Central memory CD4-positive, alpha-beta T cell (primary cell): ENCODE measurements around the gene POLR2H.
"Not testable (repeated sequence)": the region's sequence is repeated elsewhere in the genome, so short reads cannot be mapped to it uniquely, and the experiment has no call there.

Source experiments
- DNase-seq: peaks from one replicate; pipeline ENCODE4 v3.0.0; 2022

The POLR2H gene

GRCh38 chr3:184335661-184336546 lies 25.6 kb upstream of the POLR2H start:
- DNase-seq: peak; percentile 86

DNA sequence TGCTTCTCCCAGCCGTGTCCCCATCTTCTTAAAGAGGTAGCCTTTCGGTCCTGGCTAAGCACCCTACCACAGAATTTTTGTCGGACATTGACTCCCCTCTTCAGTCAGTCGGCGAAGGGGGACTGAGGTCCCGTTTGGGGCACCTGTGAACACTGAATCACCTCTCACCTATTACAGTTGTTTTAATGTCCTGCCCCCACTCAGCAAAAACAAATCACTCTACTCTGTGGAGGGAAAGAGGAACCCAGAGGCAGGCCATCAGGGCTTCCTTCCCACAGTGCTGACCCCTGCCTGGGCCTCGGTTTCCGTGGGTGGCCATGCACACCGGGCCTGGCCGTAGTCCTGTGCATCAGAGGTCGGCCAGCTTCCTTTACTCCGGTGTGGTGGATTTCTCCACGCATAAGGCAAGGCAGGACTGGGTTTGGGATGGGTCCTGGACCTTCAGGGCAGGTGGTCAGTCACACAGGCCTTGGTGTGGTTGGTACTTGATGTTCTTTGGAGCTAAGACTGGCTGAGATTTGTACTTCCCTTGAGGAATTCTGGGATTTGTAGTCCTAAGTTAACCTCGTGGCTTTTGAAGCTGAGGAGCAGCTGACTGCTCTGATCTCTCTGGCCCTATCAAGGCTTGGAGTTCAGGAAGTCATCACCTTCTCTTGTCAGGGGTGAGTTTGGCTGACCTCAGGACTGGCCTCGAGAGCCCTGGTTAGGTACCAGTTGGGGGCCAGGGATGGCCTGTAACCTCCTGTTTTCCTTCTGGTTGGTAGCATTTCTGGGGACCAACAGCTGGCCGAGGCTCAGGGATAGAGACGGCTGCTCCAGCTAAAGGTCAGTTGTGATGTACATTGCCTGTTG lies 24.7 kb upstream of the POLR2H start:
- no peak for DNase-seq

DNA sequence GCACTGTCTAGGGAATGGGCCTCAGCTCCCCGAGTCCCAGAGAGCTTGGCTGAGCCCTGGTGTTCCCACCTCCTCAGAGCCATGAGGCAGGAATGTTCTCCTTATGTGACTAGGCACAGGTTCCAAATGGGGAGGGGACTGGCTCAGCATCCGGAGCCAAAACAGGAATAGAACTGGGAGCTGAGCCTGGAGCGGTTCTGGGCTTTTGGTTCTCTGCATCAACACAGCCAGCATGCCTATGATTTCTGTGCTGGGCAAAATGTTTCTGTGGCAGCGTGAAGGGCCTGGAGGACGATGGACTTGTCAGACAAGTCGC lies 24.2 kb upstream of the POLR2H start, which contains the start of gene FAM131A:
Gene FAM131A (plus strand): TSS at position 202 of the 316 bp plus-strand sequence. CDS start 31 bp downstream, at position 233.
- DNase-seq: no peak

DNA sequence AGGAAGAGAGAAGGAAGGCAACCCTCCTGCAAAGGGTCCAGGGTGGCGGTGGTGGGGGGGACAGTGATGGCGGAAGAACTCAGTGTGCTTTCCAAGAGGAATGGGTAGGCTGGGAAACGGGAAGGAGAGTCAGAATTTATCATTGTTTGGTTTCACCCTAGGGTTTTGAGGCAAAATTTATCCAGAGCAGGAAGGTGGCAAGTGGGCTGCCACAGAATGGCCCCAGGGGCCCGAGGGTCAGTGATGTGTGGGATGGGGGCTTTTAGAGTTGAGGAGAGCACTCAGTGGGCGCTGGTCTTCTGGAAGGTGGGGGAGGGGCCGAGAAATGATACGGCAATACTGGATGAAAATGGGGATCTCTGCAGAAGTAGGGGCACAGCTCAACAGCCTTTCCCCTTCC lies 23.5 kb upstream of the POLR2H start:
- no peak for DNase-seq

DNA sequence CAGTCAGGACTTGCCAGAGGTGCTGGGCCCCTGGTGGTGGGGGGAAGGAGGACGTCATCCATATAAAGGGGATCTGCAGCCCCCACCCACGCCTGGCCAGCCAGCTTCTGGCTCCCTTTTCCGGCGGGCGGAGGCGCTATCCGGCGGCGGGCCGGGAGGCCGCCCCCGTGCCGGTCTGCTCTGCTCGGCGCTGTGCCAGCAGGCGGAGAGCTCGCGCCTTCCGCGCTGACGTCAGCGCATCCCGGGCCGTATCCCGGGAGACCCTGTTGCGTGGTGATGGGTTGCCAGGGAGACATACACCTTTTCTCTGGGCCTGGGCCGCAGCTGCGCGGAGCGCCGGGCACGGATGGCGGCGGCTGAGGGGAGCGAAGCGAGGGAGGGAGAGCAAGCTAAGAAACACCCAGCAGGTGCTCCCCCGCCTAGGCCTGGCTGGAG lies 23.0 kb upstream of the POLR2H start:
- no peak for DNase-seq

GRCh38 chr3:184339001-184339400 lies 22.5 kb upstream of the POLR2H start:
- no peak for DNase-seq

GRCh38 chr3:184339451-184340135 lies 21.9 kb upstream of the POLR2H start:
- DNase-seq: not testable (repeated sequence)

- no peak for DNase-seq
These were observed 19.6 kb upstream of the POLR2H start for GRCh38 chr3:184341925-184342324.

GRCh38 chr3:184343200-184343876 lies 18.2 kb upstream of the POLR2H start:
- DNase-seq: no peak

DNA sequence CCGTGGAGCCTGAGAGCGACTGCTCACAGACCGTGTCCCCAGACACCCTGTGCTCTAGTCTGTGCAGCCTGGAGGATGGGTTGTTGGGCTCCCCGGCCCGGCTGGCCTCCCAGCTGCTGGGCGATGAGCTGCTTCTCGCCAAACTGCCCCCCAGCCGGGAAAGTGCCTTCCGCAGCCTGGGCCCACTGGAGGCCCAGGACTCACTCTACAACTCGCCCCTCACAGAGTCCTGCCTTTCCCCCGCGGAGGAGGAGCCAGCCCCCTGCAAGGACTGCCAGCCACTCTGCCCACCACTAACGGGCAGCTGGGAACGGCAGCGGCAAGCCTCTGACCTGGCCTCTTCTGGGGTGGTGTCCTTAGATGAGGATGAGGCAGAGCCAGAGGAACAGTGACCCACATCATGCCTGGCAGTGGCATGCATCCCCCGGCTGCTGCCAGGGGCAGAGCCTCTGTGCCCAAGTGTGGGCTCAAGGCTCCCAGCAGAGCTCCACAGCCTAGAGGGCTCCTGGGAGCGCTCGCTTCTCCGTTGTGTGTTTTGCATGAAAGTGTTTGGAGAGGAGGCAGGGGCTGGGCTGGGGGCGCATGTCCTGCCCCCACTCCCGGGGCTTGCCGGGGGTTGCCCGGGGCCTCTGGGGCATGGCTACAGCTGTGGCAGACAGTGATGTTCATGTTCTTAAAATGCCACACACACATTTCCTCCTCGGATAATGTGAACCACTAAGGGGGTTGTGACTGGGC lies 16.8 kb upstream of the POLR2H start:
- no peak for DNase-seq

DNA sequence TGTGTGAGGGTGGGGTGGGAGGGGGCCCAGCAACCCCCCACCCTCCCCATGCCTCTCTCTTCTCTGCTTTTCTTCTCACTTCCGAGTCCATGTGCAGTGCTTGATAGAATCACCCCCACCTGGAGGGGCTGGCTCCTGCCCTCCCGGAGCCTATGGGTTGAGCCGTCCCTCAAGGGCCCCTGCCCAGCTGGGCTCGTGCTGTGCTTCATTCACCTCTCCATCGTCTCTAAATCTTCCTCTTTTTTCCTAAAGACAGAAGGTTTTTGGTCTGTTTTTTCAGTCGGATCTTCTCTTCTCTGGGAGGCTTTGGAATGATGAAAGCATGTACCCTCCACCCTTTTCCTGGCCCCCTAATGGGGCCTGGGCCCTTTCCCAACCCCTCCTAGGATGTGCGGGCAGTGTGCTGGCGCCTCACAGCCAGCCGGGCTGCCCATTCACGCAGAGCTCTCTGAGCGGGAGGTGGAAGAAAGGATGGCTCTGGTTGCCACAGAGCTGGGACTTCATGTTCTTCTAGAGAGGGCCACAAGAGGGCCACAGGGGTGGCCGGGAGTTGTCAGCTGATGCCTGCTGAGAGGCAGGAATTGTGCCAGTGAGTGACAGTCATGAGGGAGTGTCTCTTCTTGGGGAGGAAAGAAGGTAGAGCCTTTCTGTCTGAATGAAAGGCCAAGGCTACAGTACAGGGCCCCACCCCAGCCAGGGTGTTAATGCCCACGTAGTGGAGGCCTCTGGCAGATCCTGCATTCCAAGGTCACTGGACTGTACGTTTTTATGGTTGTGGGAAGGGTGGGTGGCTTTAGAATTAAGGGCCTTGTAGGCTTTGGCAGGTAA lies 16.0 kb upstream of the POLR2H start:
- no peak for DNase-seq

DNA sequence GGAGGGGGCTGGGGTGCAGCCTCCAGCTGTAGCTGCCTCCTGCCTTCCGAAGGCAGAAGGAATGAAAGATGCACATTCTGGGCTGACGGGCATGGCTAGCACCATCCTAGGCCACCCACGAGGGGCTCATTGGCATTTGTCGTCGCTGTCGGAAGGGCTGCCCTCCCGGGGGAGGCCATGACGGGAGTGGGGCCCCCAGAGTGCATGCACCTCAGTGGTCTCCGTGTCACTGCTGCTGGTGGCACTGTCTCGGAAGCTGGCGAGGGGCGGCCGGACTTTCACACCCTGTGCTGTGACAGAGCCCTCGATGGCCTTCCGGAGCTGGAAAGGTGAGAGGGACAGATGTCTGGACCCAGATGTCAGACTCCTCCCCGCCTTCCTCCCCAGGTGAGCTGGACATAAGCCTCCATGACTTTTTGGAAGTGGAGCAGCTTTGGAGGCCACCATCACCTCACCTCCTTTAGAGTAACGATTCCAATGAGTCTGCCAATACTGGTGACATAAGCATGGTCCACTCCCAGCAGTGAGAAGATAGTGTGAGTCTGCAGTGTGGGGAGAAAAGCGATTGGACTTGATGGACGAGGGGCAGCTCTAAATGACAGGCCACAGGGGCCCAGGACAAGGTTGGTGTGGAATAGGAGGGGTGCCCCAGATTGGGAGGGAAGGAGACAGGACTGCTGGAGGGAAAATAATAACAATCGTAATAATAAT lies 14.9 kb upstream of the POLR2H start:
- DNase-seq: no peak

- DNase-seq: no peak
These were observed 14.0 kb upstream of the POLR2H start for GRCh38 chr3:184347321-184348056.

DNA sequence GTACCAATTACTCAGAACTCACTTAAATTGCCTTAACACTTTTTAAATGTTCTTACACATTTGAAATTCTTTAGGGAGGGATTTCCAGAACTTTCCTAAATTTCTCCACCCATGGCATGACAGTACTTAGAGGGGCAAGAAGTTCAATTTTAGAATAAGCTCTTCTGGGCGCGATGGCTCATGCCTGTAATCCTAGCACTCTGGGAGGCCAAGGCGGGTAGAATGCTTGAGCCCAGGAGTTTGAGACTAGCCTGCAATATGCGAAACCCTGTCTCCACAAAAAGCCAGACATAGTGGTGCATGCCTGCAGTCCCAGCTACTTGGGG lies 13.5 kb upstream of the POLR2H start:
- no peak for DNase-seq

GRCh38 chr3:184349563-184350470 lies 11.7 kb upstream of the POLR2H start:
- no peak for DNase-seq

GRCh38 chr3:184350618-184351017 lies 10.9 kb upstream of the POLR2H start:
- no peak for DNase-seq

DNA sequence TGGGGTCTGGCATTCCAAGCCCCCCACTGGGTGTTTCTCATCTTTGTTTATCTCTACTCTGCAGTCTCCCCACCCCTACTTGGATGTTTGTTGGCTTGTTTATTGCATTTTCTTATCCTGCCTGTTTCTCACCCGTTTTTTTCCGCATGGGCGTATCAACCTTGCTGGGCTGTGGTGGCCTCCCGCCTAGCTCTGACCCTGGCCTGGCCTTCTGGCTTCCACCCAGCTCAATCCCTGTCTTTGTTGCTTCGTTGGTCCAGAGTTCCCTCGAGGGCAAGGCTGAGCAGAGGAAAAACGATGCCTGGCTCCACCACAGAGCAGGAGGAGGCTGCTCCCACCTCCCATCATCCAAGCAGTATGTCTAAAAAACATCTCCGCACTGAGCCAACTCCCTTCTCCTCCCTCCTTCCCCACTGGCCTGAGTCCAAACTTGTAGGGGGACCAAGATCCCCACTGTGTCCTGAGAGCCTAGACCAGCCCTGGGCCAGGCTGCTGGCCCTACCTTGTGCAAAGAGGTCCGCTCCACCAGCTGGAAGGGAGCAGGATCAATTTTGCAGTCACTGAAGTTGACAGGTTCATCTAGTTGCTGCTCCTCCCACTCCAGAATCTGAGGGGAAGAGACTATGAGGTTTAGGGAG lies 9.9 kb upstream of the POLR2H start:
- no peak for DNase-seq

DNA sequence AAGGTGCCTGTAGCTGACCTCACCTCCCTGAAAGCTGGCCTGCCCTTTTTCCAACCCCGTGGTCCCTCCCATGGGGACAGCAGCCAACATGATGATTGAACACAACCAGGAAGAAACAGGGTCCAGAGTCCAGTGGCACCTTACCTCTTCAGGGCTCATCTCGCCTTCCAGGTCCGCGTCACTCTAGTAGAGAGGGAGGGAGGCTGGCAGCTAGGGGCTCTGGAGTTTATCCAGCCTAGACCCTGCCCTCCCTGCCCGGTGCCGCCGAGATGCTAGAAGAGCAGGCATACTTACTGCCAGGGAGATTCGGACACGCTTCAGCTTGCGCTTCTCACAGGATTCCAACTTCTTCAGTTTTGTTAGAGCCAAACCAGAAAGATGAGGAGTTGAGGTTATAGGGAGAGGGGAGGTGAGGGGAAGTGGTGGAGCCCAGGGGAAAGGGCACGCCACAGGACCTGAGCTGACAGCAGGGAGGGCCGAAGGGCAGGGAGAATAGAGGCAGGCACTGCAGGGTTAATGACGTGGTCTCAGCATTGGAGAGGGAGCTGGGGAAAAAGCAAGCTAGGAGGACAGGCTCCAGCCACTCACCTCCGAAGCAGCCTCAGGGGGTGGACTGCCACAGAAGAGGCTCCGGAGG lies 9.2 kb upstream of the POLR2H start:
- no peak for DNase-seq
